Panc1 (cell line): ENCODE data around the gene HTR3B. TPM values are rescaled to one million over a fixed set of nuclear protein-coding genes. Genes with fewer than 3 reads are reported as not detected.

Experiments used
- ATAC-seq: fragments of 200-7000 bp; cut with Tn5 transposase; 2 replicates; pipeline ENCODE4 v1.9.1; 2020; ENCODE audit warnings: mild to moderate bottlenecking, moderate library complexity
- BruUV-seq: library from RNA; stranded (reverse); fragments of 400-500 nt; replicated peaks from 2 replicates; lab custom pipeline; 2021; lab: Mats Ljungman, UMichigan
- CTCF ChIA-PET: fragments of 300-600 bp; sonication (Branson Sonifier 250); formaldehyde crosslinking; loops from one replicate; lab custom pipeline; 2022; ENCODE audit warnings: antibody characterized with exemption; lab: Charles Lee
- POLR2A ChIA-PET: fragments of 300-600 bp; sonication (Branson Sonifier 250); formaldehyde crosslinking; loops from one replicate; lab custom pipeline; 2022; ENCODE audit warnings: antibody characterized with exemption; lab: Charles Lee
- DNase-seq: peaks from one replicate; pipeline ENCODE4 v3.0.0-alpha.2; 2010; ENCODE audit warnings: low read depth, low spot score
- H3K27ac ChIP-seq: 2 replicates; pipeline ENCODE4 v1.5.1; 2011; ENCODE audit warnings: mild to moderate bottlenecking, low read length, inconsistent platforms
- H3K27me3 ChIP-seq: fragments of 200-500 bp; sonication (Bioruptor generic); 2 replicates; pipeline ENCODE4 v1.6.0; 2014; ENCODE audit warnings: low read length, inconsistent platforms; ENCODE audit not compliant: control insufficient read depth, insufficient read depth
- H3K36me3 ChIP-seq: fragments of 200-500 bp; sonication (Bioruptor generic); 2 replicates; pipeline ENCODE4 v1.5.1; 2014; ENCODE audit warnings: inconsistent platforms, mild to moderate bottlenecking, low read length, moderate library complexity; ENCODE audit not compliant: control insufficient read depth, insufficient read depth
- H3K4me1 ChIP-seq: 2 replicates; pipeline ENCODE4 v1.5.1; 2011; ENCODE audit warnings: inconsistent platforms, mild to moderate bottlenecking, low read length, moderate library complexity; ENCODE audit not compliant: control insufficient read depth, insufficient read depth
- H3K4me3 ChIP-seq, 2 experiments: 2 replicates each; pipeline ENCODE4 v1.5.1; 2011 to 2012; ENCODE audit warnings: low read depth in 2 of 2, low read length in 2 of 2, mild to moderate bottlenecking in 2 of 2, inconsistent platforms in 1 of 2, moderate library complexity in 1 of 2
- H3K9me3 ChIP-seq: fragments of 200-500 bp; sonication (Bioruptor generic); 2 replicates; pipeline ENCODE4 v1.5.1; 2014; ENCODE audit warnings: low read depth, mild to moderate bottlenecking, inconsistent platforms, low read length, moderate library complexity; ENCODE audit not compliant: control insufficient read depth, insufficient read depth
- CTCF ChIP-seq: fragments of 450-650 bp; IDR thresholded peaks from 2 replicates; pipeline ENCODE4 v1.5.1; 2017; ENCODE audit warnings: mild to moderate bottlenecking
- POLR2AphosphoS5 ChIP-seq: IDR thresholded peaks from 2 replicates; pipeline ENCODE4 v1.6.1; 2012; ENCODE audit warnings: mild to moderate bottlenecking, low read depth, low read length, moderate library complexity
- SIN3A ChIP-seq: IDR thresholded peaks from 2 replicates; pipeline ENCODE4 v1.6.1; 2012; ENCODE audit warnings: low read depth, mild to moderate bottlenecking, low read length, moderate library complexity, borderline replicate concordance; ENCODE audit not compliant: insufficient read depth
- TCF7L2 ChIP-seq: IDR thresholded peaks from 2 replicates; pipeline ENCODE4 v1.6.1; 2011; ENCODE audit warnings: mild to moderate bottlenecking, low read depth, low read length, inconsistent platforms
- in situ Hi-C: cut with HindIII; loops from 2 replicates; pipeline ENCODE4 v1.10.0; 2016; ENCODE audit warnings: low sequenced_read_pairs, low pct_unique_long_range_greater_than_20kb
- intact Hi-C: fragments of 100-400 bp; cut with micrococcal nuclease; formaldehyde crosslinking; loops from one replicate; pipeline ENCODE4 v1.10.0; 2022; ENCODE audit not compliant: unreplicated experiment
- total RNA-seq: library from RNA; stranded (reverse); gene quantifications from one replicate; pipeline ENCODE4 v1.2.1, GENCODE V29; 2021; ENCODE audit not compliant: unreplicated experiment
- TF ChIP-seq, protein P1 (sequence below), 2 experiments: IDR thresholded peaks; 2 replicates each; pipeline ENCODE4 v1.6.1; 2011 to 2012; ENCODE audit warnings: low read depth in 2 of 2, control low read depth in 1 of 2, low read length in 1 of 2, mild to moderate bottlenecking in 1 of 2, moderate library complexity in 1 of 2; ENCODE audit not compliant: insufficient read depth in 1 of 2

The HTR3B gene
- total RNA-seq, 1 experiment from 2014 or later = not detected

DNA sequence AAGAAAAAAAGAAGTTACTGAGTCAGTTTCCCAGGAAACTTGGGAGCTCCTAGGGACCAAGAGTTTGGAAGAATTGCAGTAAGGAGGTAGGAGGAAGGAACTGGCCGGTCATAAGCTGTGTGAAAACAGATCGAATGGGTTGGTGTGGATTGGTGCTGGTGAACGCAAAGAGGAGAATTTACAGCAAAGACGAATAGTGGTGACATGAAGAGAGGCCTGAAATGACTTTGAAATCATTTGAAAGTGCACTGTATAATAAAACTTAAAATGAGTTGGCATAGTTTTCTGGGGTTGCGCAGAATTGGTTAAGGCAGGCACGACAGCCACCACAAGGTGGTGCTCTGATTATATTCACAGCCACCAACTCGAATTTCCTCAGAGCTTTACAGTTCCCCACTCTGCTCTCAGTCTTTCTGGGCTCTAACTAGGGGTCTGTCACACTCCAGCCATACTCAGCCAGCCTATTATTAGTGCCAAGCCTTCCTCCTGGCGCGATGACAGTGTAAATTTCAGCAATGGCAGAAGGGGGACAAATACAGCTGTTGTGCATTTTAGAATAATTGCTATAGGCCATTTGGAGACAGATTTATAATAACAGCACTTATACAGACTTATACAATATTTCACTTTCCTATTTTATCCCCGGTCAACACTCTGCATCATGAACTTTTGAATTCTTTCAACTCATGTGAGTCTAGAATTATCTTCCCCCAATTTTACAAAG lies 8.3 kb upstream of the HTR3B start:
- BruUV-seq = no TSS peak
- POLR2A ChIA-PET = interaction anchor here (0.6 kb wide), 1 partner anchor 159 kb away, joined by 9 read pairs; no protein-coding TSS in a partner anchor
- in situ Hi-C loops = no loop called here

DNA sequence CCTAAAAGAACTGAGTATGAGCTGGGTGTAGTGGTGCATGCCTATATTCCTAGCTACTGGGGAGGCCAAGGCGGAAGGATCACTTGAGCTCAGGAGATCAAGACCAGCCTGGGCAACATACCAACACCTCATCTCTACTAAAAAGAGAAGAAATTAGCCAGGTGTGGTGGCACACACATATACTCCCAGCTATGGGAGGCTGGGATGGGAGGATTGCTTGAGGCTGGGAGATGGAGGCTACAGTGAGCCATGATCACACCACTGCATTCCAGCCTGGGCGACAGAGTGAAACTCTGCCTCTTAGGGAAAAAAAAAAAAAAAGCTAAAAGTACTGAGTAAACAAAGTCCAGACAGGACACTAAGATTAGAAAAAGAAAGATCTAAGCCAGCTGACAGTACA lies 3.5 kb upstream of the HTR3B start:
- CTCF ChIA-PET = no interaction called here
- ATAC-seq = no peak
- in situ Hi-C loops = no loop called here

More for the DNA sequence above, 8.3 kb upstream of the HTR3B start:
- H3K27me3 ChIP-seq = peaks cover 6% of the 10 kb centered on the region; the same call in 1 of the 2 replicates
- H3K27ac ChIP-seq = no peak overlapping the region
- intact Hi-C loops = loop anchor here (1.0 to 5.0 kb wide), 2 partner anchors 96 to 366 kb away; no protein-coding TSS in a partner anchor
- H3K9me3 ChIP-seq = no peaks in the 10 kb centered on the region
- ATAC-seq (peak; percentile 88), DNase-seq (no peak)
- H3K4me3 ChIP-seq = no peak overlapping the region
- no peaks in the 10 kb centered on the region for H3K36me3 ChIP-seq
- CTCF ChIA-PET = interaction anchor here (0.7 to 2.0 kb wide), 6 partner anchors 12 to 373 kb away, joined by 3 to 26 read pairs (median 4); no protein-coding TSS in a partner anchor
- H3K4me1 ChIP-seq = no peaks in the 10 kb centered on the region
- TF ChIP-seq TCF7L2 (no peak), POLR2AphosphoS5 (no peak), CTCF (peak; percentile 94), SIN3A (no peak)
- TF ChIP-seq, protein P1, sequence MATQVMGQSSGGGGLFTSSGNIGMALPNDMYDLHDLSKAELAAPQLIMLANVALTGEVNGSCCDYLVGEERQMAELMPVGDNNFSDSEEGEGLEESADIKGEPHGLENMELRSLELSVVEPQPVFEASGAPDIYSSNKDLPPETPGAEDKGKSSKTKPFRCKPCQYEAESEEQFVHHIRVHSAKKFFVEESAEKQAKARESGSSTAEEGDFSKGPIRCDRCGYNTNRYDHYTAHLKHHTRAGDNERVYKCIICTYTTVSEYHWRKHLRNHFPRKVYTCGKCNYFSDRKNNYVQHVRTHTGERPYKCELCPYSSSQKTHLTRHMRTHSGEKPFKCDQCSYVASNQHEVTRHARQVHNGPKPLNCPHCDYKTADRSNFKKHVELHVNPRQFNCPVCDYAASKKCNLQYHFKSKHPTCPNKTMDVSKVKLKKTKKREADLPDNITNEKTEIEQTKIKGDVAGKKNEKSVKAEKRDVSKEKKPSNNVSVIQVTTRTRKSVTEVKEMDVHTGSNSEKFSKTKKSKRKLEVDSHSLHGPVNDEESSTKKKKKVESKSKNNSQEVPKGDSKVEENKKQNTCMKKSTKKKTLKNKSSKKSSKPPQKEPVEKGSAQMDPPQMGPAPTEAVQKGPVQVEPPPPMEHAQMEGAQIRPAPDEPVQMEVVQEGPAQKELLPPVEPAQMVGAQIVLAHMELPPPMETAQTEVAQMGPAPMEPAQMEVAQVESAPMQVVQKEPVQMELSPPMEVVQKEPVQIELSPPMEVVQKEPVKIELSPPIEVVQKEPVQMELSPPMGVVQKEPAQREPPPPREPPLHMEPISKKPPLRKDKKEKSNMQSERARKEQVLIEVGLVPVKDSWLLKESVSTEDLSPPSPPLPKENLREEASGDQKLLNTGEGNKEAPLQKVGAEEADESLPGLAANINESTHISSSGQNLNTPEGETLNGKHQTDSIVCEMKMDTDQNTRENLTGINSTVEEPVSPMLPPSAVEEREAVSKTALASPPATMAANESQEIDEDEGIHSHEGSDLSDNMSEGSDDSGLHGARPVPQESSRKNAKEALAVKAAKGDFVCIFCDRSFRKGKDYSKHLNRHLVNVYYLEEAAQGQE (IDR thresholded peaks at IDR 0.05; ENCODE audit: insufficient read depth in 1 of 2, low read depth in 2 of 2, low read length in 1 of 2) = no peak

More for the DNA sequence above, 3.5 kb upstream of the HTR3B start:
- H3K36me3 ChIP-seq = no peaks in the 10 kb centered on the region
- peaks cover 17% of the 10 kb centered on the region; the same call in 1 of the 2 replicates for H3K27me3 ChIP-seq
- no peak overlapping the region for H3K4me3 ChIP-seq
- TF ChIP-seq POLR2AphosphoS5 = no peak
- TF ChIP-seq CTCF = no peak
- no peak for TF ChIP-seq SIN3A
- no peak for TF ChIP-seq TCF7L2
- TF ChIP-seq, protein P1 (IDR thresholded peaks at IDR 0.05; ENCODE audit: insufficient read depth in 1 of 2, low read depth in 2 of 2, low read length in 1 of 2) = no peak
- DNase-seq = no peak
- POLR2A ChIA-PET = no interaction called here
- intact Hi-C loops = no loop called here
- no peak overlapping the region for H3K27ac ChIP-seq
- BruUV-seq = no TSS peak
- peaks cover 4% of the 10 kb centered on the region for H3K4me1 ChIP-seq
- H3K9me3 ChIP-seq = no peaks in the 10 kb centered on the region
